ENCODE results near the gene IFT122. TPM values are rescaled to one million over a fixed set of nuclear protein-coding genes. Genes with fewer than 3 reads are reported as not detected.
"Not testable (repeated sequence)": the region's sequence is repeated elsewhere in the genome, so short reads cannot be mapped to it uniquely, and the experiment has no call there.

The IFT122 gene
- total and polyA plus RNA-seq, 2 of the 4 experiments (the other 2 are of a cell fraction) = 16.8 to 28.0 TPM

- H3K79me1 ChIP-seq (ENCODE audit: low read depth in 1 of 2, low read length in 2 of 2); H3K4ac ChIP-seq (ENCODE audit: low read depth, low read length); CTCF ChIA-PET; H2BK15ac ChIP-seq (ENCODE audit: low read depth, low read length); H2AK5ac ChIP-seq (ENCODE audit: low read depth, low read length); H4K5ac ChIP-seq (ENCODE audit: low read depth, low read length); H3K4me3 ChIP-seq (ENCODE audit: insufficient read depth, low read depth, low read length); H4K91ac ChIP-seq (ENCODE audit: insufficient read depth, low read depth, low read length); H2BK20ac ChIP-seq (ENCODE audit: low read depth, low read length); POLR2A ChIA-PET (ENCODE audit: unreplicated experiment); H4K8ac ChIP-seq (ENCODE audit: low read depth in 2 of 2, low read length in 2 of 2); H3K4me1 ChIP-seq (ENCODE audit: control insufficient read depth, insufficient read depth, low read length); H2AK9ac ChIP-seq (replicated peaks; ENCODE audit: low read depth, low read length, poor library complexity); ATAC-seq (ENCODE audit: low read depth); H2BK5ac ChIP-seq (ENCODE audit: low read depth, low read length, poor library complexity, severe bottlenecking); H3K18ac ChIP-seq (ENCODE audit: low read depth, low read length); H3K14ac ChIP-seq (replicated peaks; ENCODE audit: low read depth, low read length); in situ Hi-C loops (cut with MboI; ENCODE audit: low sequenced_read_pairs); H3K27me3 ChIP-seq (ENCODE audit: control insufficient read depth, insufficient read depth, low read length); intact Hi-C loops (cut with micrococcal nuclease); H2AFZ ChIP-seq (replicated peaks; ENCODE audit: low read length, poor library complexity); H4K20me1 ChIP-seq (ENCODE audit: insufficient read depth, low read length); BruUV-seq (replicated peaks); H3K27ac ChIP-seq (ENCODE audit: insufficient read depth, low read length); dilution Hi-C loops (cut with HindIII; ENCODE audit: low sequenced_read_pairs, unreplicated experiment); H2BK120ac ChIP-seq (ENCODE audit: low read depth, low read length); H3K9me1 ChIP-seq (ENCODE audit: insufficient read depth, low read length); H3K9me3 ChIP-seq (ENCODE audit: control insufficient read depth, insufficient read depth, low read length); H3K4me2 ChIP-seq (ENCODE audit: low read depth, low read length); DNase-seq; H3K9ac ChIP-seq (ENCODE audit: low read depth, low read length); H3K56ac ChIP-seq (ENCODE audit: extremely low read depth, insufficient read depth, low read length); H3K23ac ChIP-seq (ENCODE audit: low read depth, low read length): not testable (repeated sequence)
- H3K36me3 ChIP-seq (ENCODE audit: control insufficient read depth, insufficient read depth, low read length) = peaks cover 22% of the 10 kb centered on the region; the same call in 1 of the 2 replicates
- 100% methylated on average over 2 of the region's 25 CpGs; no CpG with 5 or more reads in 1 of the 2 experiments for WGBS, 2 experiments (ENCODE audit: extremely low coverage in 2 of 2, insufficient read length in 1 of 2)
Measured at GRCh38 chr3:129515108-129515820, 75.2 kb downstream of the IFT122 start.

GRCh38 chr3:129515821-129516432 is 75.9 kb downstream of the IFT122 start:
- 100% methylated on average over 1 of the region's 7 CpGs; no CpG with 5 or more reads in 1 of the 2 experiments for WGBS, 2 experiments (ENCODE audit: extremely low coverage in 2 of 2, insufficient read length in 1 of 2)
- H3K9me3 ChIP-seq (ENCODE audit: control insufficient read depth, insufficient read depth, low read length); H3K4me3 ChIP-seq (ENCODE audit: insufficient read depth, low read depth, low read length); H2BK20ac ChIP-seq (ENCODE audit: low read depth, low read length); DNase-seq; H3K4me1 ChIP-seq (ENCODE audit: control insufficient read depth, insufficient read depth, low read length); H2AFZ ChIP-seq (replicated peaks; ENCODE audit: low read length, poor library complexity); H2AK9ac ChIP-seq (replicated peaks; ENCODE audit: low read depth, low read length, poor library complexity); H4K8ac ChIP-seq (ENCODE audit: low read depth in 2 of 2, low read length in 2 of 2); dilution Hi-C loops (cut with HindIII; ENCODE audit: low sequenced_read_pairs, unreplicated experiment); H2BK15ac ChIP-seq (ENCODE audit: low read depth, low read length); H4K5ac ChIP-seq (ENCODE audit: low read depth, low read length); H3K18ac ChIP-seq (ENCODE audit: low read depth, low read length); H2BK5ac ChIP-seq (ENCODE audit: low read depth, low read length, poor library complexity, severe bottlenecking); H3K27me3 ChIP-seq (ENCODE audit: control insufficient read depth, insufficient read depth, low read length); H3K23ac ChIP-seq (ENCODE audit: low read depth, low read length); H4K91ac ChIP-seq (ENCODE audit: insufficient read depth, low read depth, low read length); H3K14ac ChIP-seq (replicated peaks; ENCODE audit: low read depth, low read length); H2BK120ac ChIP-seq (ENCODE audit: low read depth, low read length); H4K20me1 ChIP-seq (ENCODE audit: insufficient read depth, low read length); BruUV-seq (replicated peaks); in situ Hi-C loops (cut with MboI; ENCODE audit: low sequenced_read_pairs); H3K4ac ChIP-seq (ENCODE audit: low read depth, low read length); CTCF ChIA-PET; H3K79me1 ChIP-seq (ENCODE audit: low read depth in 1 of 2, low read length in 2 of 2); H3K4me2 ChIP-seq (ENCODE audit: low read depth, low read length); ATAC-seq (ENCODE audit: low read depth); H3K9ac ChIP-seq (ENCODE audit: low read depth, low read length); H2AK5ac ChIP-seq (ENCODE audit: low read depth, low read length); H3K9me1 ChIP-seq (ENCODE audit: insufficient read depth, low read length); H3K56ac ChIP-seq (ENCODE audit: extremely low read depth, insufficient read depth, low read length); intact Hi-C loops (cut with micrococcal nuclease); H3K27ac ChIP-seq (ENCODE audit: insufficient read depth, low read length); POLR2A ChIA-PET (ENCODE audit: unreplicated experiment): not testable (repeated sequence)
- H3K36me3 ChIP-seq (ENCODE audit: control insufficient read depth, insufficient read depth, low read length) = peaks cover 22% of the 10 kb centered on the region; the same call in 1 of the 2 replicates

All from IMR-90 (cell line).